Activated CD4-positive, CD25-positive, alpha-beta regulatory T cell treated with anti-CD3 and anti-CD28 coated beads, Interleukin-2, amount 50 U/mL, for 24 hours (primary cell): ENCODE data around the gene IGF2BP1.

ENCODE experiments used
- ATAC-seq, 2 donors: fragments of 150-1000 bp; cut with Tn5 transposase; one replicate each; pipeline ENCODE4 v1.10.0; 2021; ENCODE audit warnings: mild to moderate bottlenecking in 1 of 2, moderate library complexity in 1 of 2

IGF2BP1 gene

DNA sequence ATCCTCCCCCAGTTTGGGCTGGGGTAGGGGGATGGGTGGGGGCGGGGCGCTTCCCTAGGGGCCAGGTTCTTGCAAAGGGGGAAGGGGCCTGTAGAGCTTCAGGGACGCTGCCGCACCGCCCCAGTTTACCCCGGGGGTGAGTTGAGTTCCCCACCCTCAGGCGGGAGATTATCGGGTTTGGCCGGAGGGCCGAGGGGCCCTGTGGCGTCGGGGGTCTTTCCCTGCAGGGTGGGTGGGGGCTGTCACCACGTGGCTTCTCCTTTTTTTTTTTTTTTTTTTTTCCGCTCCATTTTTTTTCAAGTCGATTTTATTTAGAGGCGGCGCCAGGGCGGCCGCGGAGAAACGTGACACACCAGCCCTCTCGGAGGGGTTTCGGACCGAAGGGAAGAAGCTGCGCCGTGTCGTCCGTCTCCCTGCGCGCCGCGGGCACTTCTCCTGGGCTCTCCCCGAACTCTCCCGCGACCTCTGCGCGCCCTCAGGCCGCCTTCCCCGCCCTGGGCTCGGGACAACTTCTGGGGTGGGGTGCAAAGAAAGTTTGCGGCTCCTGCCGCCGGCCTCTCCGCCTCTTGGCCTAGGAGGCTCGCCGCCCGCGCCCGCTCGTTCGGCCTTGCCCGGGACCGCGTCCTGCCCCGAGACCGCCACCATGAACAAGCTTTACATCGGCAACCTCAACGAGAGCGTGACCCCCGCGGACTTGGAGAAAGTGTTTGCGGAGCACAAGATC, at the start of gene IGF2BP1:
IGF2BP1 (plus strand) TSS at position 283 of the 724 bp plus-strand sequence; CDS start at position 644, 361 bp downstream.
- ATAC-seq, result no peak

DNA sequence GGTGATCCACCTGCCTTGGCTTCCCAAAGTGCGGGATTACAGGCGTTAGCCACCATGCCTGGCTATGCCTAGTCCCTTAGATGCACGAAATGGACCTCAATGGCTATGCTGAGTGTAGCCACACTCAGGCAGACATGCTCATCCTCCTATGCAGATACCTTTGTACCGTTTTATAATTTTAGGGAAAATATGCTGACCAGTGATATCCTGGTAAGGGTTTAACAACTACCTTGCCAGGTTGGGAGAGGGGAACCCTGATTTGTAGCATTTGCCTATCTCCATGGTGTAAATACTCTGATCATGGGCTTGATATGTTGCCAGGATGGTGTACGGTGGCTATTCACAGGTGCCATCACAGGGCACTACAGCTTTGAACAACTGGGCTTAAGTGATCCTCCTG, 45.6 kb upstream of the IGF2BP1 start:
- no peak for ATAC-seq

DNA sequence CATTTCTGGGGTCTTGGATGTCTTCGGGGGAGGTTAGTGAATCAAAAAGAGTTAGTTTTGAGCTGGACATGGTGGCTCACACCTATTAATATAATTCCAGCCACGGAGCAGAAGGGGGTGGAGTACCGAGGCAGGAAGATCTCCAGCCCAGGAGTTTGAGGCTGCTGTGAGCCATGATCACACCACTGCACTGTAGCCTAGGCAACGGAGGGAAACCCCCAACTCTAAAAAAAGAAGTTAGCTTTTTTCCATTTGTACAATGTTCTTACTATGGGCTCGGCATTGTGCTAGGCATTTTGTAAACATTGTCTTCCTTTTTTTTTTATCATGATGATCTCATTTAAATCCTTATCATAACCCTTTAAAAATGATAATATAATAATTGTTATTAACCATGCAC, 44.3 kb upstream of the IGF2BP1 start:
- ATAC-seq, result peak in 1 of 2 donors; percentile 28

DNA sequence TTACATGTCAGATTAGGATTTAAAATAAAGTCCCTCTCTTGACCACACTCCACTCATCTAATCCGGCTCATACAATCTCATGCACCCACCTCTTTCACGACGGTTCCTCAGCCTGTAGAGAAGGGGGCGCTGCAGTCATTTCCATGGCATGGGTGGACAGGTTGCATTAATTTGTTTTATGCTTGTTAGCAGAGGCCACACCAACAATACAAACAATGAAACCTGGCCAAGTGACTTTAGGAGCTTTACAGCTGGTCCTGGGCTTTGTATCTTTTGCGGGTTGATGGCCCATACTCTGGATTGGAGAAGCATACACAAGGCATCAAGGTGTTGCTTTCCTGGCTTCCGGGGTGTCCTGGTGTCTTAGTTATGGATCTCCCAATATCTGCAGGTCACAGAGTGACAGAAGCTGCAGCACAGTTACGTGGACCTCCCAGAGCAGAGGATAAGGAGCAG, 42.9 kb upstream of the IGF2BP1 start:
- no peak for ATAC-seq

DNA sequence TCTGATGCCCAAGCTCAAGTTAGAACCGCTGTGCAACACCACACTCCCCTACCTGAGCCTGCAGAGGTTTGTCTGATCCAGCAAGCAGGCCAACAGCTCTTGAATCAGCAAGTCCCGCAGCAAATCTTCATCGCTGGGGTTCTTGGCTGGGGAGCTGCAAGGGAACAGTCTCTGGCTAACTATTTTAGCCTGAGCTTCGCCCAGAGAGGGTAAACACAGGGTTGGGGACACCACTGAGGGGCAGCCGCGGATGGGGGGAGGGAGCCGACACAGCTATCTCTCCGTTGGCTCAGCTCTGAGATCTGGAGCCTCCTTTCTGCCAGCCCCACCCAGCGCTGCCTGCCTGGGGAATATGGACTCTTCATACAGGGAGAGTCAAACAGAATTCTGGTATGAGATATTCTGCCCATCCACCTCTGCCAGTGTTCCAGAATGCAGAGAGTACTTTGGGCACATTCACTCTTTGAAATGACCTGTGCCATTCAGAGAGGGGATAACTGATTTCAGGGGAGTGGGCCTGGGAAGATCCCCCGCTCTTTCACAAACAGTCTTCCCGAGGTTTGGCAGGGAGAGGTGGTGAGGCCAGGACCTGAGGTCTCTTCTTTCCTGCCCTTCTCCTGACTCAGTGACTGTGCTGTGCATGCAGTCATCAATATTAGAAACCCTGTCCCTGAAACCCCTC, 36.2 kb upstream of the IGF2BP1 start:
- no peak for ATAC-seq

DNA sequence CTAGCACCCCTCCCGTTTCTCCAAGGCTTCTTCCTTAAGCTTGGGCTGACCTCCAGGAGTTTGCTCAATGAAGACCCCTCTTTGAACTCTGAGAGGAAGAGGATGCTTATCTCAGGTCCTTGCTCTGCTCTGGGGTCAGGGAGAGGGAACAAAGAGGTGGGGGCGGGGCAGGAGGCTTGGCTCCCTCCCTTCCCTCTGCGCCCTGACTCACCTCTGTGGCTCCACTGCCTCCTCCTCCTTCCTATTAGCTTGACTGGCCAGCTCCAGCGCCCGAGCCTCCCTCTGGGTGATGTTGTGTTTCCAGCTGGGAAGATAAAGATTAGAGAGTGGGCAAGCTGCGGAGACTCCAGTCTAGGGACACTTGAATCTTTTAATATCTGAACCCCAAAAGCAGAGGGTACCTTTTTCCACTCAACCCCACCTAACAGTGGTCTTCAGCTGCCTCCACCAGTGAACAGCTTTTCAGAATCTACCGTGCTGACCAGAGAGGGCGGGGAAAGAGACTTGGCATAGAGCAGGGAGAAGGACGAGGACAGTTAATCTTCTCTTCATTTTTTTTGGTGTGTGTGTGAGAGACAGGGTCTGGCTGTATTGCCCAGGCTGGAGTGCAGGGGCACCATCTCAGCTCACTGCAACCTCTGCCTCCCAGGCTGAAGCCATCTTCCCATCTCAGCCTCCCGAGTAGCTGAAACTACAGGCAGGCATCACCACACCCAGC, 35.5 kb upstream of the IGF2BP1 start:
- no peak for ATAC-seq

DNA sequence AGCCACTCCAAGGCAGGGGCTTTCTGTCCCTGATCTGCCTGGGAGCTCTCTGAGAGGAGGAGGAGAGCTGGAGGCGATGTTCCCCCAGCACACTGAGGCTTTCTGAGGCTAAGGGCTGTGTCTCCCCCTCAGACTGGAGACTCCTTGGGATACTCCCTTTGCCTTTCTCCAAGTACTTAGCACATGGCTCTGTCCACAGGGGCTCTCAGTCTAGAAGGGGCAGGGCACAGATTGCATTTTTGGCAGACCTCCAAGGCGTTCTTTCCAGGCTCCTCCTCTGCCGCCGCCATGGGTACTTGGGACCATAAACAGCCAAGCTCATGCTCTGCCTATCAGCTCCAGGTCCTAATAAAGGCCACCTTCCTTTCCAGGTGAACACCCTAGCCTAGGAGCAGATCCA, 27.0 kb upstream of the IGF2BP1 start:
- ATAC-seq, result no peak

DNA sequence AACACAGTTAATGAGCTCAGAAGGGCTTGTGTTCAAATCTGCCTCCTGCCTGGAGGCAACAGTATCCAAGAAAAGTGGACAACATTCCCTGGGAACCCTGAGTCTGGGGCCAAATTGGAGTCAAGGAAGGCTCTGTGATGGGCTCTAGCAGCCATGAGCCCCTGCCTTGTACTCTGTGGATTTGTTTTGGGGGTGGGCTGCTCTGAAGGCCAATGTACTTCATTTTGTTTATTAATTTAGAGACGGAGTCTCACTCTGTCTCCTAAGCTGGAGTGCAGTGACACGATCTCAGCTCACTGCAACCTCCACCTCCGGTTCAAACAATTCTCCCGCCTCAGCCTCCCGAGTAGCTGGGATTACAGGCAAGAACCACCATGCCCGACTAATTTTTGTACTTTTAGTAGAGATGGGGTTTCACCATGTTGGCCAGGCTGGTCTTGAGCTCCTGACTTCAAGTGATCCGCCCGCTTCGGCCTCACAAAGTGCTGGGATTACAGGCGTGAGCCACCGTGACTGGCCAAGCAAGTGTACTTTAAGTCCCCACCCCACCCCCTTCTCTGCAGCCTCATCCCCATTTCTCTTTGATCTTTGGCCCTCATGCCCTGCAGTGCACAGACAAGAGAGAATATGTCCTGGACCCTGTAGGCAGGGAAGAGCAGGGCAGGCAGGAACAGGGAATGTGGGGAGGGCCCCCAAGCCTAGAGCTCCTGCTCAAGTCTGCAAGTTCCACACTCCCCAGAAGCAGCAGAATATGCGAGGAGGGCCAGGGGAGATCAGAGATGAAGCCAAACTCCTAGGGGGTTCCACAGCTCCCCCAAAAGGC, 26.1 kb upstream of the IGF2BP1 start:
- no peak for ATAC-seq

DNA sequence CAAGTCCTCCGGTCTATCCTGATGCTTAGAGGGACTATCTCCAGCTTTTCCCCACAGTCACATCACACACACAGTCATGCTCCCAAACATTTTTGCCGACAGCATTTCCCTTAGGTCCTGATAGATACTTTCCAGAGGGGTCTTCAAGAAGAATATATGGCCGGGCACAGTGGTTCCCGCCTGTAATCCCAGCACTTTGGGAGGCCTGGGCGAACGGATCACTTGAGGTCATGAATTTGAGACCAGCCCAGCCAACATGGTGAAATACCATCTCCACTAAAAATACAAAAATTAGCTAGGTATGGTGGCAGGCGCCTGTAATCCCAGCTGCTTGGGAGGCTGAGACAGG, 24.5 kb upstream of the IGF2BP1 start:
- ATAC-seq, result no peak

DNA sequence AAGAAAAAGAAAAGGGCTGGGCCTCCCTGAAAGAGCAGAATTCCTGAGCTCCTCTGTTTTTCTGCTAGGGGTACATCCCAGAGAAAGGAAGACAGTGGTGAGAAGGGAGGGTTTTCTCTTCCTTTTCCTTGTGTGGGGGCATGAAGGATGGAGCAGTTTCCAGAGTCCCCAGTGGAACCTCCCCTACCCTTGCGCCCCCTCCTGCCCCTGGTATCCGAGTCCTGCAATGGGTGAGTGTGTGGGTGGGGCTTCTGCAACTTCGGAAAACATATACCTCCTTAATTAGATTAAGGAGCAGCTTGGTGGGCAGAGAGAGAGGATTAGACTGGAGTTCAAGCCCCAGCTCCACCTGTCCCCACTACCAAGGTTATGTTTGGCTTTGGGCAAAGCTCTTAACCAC, 23.4 kb upstream of the IGF2BP1 start:
- ATAC-seq, result no peak

DNA sequence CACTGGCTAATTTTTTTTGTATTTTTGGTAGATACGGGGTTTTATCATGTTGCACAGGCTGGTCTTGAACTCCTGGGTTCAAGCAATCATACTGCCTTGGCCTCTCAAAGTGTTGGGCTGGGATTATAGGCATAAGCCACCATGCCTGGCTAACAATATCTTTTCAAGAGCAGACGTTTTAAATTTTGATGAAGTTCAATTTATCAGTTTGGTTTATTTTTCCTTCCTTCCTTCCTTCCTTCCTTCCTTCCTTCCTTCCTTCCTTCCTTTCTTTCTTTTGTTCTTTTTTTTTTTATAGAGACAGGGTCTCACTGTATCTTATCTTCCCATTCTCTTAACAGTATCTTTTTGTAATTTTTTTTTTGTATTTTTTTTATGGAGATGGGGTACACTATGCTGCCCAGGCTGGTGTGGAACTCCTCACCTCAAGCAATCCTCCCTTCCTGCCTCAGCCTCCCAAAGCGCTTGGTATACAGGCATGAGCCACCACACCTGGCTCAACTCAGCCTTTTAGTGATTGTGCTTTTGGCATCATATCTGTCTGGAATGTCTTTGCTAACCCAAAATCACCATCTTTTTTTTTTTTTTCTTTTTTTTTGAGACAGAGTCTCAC, 15.2 kb upstream of the IGF2BP1 start:
- ATAC-seq, result no peak

DNA sequence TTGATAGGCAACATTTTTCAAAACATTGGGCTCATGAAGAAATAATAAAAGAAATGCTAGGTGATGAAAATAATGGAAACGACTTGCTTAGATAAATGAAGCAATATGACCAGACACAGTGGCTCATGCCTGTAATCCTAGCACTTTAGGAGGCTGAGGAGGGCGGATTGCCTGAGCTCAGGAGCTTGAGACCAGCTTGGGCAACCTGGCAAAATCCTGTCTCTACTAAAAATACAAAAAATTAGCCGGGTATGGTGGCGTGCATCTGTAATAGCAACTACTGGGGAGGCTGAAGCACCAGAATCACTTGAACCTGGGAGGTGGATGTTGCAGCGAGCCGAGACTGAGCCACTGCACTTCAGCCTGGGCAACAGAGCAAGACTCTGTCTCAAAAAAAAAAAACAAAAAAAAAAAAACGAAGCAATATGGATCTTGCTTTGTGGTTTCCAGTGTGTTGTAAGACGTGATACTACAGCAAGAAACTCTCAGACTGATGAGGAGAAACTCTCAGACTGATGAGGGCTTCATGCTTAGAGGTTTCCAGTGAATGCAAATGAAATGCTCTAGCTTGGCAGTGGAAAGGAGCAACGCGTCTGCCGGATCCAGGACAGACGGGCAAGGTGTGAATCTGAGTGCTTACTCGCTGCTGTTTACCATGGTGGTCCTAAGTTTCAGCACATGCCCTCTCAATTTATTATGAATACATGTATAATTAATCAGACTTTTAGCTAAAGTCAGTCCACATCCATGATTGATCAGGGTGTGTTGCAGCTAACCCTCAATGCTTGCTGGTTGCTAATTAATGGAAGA, 11.5 kb upstream of the IGF2BP1 start:
- no peak for ATAC-seq

DNA sequence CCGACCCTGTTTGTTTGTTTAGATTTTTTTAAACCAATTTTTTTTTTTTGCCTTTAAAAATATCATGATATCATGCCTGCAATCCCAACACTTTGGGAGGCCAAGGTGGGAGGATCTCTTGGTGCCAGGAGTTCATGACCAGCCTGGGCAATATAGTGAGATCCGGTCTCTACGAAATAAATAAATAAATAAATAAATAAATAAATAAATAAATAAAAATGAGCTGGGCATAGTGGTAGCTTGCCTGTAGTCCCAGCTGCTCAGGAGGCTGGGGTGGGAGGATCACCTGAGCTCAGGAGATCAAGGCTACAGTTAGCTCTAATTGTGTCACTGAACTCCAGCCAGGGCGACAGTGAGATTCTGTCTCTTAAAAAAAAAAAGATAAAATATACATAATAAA, 8.1 kb upstream of the IGF2BP1 start:
- no peak for ATAC-seq

DNA sequence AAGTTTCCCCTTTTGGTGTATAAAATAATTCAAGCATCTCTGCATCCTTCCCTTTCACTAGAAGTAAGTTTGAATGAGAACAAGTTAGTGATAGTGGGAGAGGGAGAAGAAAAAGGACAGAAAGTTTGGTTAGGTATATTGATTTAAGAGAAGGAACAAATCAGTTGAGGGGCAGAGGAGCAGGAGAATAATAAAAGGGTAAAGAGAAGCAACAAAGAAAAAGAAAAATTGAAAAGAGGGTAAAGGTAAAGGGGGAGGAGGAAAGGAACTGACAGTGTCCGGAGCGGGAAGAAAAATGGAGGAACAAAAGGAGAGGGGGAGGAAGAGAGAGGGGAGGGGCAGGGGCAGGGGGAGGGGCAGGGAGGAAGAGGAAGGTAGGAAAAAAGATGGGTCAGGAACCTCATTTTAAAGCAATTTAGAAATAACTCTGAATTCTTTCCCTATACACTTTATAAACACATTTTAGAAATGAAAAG, 6.3 kb upstream of the IGF2BP1 start:
- ATAC-seq, result no peak

DNA sequence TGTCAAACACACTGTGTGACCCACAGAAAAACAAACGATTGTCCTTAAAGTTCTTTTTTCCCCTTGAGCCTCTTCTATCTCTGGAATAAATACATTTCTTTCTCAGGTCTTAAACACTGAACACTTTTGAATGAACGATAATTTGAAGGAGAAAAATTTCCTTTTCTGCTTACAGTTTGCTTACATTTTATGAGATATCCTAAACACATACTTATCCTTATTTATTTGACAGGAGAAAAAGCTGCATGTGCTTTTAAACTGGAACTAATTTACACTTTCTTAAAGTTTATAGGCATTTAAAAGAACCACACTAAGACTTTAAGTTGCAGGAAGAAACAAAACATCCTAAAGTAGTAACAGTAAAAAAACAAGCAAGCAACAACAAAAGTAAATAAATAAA, 4.7 kb upstream of the IGF2BP1 start:
- no peak for ATAC-seq

DNA sequence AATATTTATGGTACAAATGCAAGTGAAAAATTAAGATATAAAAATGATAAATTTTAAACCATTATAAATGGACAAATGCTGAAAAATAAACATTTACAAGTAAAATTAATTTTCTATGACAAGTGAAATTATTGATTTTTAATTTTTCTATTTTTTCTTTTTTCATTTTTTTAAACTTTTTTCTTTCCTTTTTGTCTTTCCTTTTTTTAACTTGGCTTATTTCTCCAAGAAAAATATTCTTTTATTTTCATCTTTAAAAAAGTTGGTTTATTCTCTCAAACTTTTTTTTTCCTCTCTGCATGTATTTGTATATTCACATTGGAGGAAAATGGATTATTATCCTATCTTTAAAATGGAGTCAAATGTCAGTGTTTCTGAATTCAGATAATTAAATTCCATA, 3.9 kb upstream of the IGF2BP1 start:
- no peak for ATAC-seq

DNA sequence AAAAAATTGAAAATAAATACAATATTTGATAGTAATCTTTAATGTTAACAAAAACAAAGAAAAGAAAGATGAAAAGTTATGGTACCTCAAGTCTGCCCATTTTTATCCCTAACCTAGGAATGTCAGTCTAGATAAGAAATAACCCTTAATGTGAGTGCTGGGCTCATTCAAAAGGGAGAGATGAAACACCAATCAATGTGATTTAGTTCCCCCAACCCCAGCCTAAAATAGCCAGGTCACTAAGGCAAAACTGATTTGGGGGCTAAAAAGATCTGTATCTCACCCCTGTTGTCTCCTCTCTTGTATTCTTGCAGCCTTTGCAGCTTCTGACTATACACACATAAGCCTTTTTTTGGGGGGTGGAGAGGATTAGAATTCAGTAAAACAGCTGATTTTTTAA, 3.2 kb upstream of the IGF2BP1 start:
- ATAC-seq, result no peak

DNA sequence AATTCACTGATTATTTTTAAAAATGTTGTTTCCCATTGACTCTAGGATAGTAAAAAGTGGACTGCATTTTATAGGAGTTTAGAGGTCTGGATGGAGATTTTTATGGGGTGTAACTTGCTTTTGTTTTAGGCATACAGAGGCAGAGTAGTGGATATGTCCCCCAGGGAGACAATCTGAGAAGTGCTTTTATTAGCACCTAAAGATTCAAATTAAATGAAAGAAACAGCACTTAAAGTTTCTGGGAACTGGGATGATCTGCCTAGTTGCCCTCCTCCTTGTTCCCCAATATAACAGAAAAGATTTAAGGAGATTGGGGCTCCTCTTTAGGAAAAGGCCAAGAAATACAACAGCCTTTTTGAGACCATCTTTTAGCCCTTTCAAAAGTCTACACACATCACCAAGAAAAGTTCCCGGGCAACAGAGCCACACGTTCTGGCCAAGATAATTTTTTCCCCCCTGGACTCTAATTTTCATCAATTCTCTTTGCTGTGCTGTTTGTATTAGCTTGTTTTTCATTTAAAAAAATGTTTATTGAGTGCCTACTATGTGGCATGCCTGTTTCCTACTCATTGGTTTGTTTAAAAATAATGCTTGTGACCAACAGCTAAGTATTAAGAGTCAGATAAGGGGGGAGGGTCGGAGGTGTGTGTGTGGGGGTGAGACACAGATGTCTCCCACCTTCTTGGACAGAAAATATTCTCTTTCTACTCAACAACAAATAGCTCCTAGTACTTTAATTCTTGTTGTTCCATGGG, 2.5 kb upstream of the IGF2BP1 start:
- no peak for ATAC-seq

DNA sequence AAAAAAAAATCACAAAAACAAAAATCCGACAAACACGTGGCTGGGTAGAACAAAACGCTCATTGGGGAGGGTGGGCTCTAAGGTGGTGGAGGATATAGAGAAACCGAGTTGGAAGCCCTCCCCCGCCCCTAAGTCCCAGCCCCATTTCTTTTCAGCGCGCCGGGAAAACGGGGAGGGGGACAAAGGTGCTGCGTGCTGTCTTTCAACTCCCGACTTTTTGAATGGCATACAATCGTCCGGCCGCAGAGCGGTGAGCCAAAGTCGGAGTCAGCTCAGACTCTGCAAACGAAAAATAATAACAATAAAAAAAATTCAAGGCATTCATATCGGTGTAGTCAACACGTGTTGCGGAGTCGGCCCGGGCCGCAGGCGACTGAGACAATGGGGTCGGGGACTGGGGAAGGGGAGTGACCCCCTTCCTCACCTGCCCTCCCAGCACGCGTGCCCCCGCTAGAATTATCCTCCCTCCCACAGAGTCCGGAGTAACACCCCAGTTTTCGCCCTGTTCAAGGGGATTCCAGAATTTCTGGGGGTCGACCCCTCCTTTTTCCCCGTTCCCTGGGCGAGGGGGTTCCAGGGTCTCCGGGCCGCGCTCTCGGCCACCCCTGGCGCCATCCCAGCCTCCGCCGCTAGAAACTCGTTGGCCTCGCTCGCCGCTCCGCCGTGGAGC, 1.7 kb upstream of the IGF2BP1 start:
- no peak for ATAC-seq
